ENCODE data around the gene KLHL42.
A peak's percentile ranks its signal among the peaks of the same experiment; 100 is the strongest.
"Not testable (repeated sequence)": the region's sequence is repeated elsewhere in the genome, so short reads cannot be mapped to it uniquely, and the experiment has no call there.

Gene KLHL42

GRCh38 chr12:27779920-27780611, at the start of gene KLHL42, which contains the start of gene MANSC4:
Gene KLHL42, plus strand, starts transcription at chr12:27780233. Its CDS starts 98 bp downstream, at chr12:27780331.
Gene MANSC4, minus strand, starts transcription at chr12:27780236. Its CDS starts 8,960 bp downstream, at chr12:27771276.
- peak; percentile 18 for DNase-seq (ENCODE audit: low spot score)

- DNase-seq (ENCODE audit: low spot score): no peak
Measured at GRCh38 chr12:27732281-27732680, 47.8 kb upstream of the KLHL42 start.

- peak; percentile 18 for DNase-seq (ENCODE audit: low spot score)
Measured at GRCh38 chr12:27733052-27733656, 46.9 kb upstream of the KLHL42 start.

DNA sequence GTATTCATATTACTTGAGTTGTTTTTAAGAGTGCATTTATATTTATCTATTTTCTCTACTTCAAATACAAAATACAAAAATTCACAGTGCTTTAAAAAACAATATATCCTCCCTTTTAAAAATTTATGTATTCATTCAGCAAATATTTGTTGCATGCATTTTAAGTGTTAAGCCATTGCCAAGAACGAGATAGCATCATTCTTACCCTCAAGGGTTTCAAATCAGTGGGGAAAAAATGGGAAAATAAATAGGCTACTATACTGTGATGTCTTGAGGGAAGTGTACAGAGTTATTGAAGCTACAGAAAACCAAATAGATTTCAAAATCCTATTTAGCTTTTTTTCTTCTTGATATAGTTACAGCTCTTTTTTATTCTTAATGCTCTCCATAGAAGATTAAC, 46.2 kb upstream of the KLHL42 start:
- no peak for DNase-seq (ENCODE audit: low spot score)

GRCh38 chr12:27734321-27734720, 45.7 kb upstream of the KLHL42 start:
- DNase-seq (ENCODE audit: low spot score): not testable (repeated sequence)

- DNase-seq (ENCODE audit: low spot score): no peak
Measured at GRCh38 chr12:27743601-27744000, 36.4 kb upstream of the KLHL42 start.

DNA sequence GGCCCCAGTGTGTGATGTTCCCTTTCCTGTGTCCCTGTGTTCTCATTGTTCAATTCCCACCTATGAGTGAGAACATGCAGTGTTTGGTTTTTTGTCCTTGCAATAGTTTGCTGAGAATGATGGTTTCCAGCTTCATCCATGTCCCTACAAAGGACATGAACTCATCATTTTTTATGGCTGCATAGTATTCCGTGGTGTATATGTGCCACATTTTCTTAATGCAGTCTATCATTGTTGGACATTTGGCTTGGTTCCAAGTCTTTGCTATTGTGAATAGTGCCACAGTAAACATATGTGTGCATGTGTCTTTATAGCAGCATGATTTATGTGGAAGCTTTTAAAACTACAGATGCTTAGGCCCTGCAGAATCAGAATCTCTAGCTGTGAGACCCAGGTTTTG, 34.3 kb upstream of the KLHL42 start:
- DNase-seq (ENCODE audit: low spot score): not testable (repeated sequence)

GRCh38 chr12:27747111-27747820, 32.8 kb upstream of the KLHL42 start:
- DNase-seq (ENCODE audit: low spot score): no peak

DNA sequence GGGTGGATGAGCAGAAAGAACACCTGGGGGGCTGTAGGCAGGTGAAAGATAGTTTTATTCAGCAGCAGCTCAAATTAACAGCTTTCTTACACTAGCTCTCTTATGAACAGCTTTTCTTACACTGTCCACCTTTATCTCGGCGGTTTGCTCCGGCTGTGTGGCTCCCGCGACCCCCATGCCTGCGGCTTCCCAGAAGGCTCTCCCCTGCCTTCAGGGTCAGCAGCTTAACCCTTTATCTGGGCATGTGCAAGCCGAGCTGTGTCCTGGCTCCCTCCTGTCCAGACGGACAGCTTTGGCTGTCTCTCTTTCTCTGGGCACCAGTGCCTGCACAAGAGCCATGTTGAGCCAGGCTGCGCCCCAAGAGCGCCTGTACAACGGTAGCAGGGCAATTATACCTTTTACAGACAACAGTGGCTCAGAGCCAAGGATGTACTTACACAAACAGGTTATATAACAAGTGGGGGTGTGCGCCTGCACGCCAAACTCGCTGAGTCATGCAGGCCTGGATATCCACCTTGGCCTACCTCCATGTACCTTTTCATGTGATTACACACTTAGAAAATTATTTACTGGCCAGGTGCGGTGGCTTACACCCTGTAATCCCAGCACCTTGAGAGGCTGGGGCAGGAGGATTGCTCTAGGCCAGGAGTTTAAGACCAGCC, 28.5 kb upstream of the KLHL42 start:
- no peak for DNase-seq (ENCODE audit: low spot score)

DNA sequence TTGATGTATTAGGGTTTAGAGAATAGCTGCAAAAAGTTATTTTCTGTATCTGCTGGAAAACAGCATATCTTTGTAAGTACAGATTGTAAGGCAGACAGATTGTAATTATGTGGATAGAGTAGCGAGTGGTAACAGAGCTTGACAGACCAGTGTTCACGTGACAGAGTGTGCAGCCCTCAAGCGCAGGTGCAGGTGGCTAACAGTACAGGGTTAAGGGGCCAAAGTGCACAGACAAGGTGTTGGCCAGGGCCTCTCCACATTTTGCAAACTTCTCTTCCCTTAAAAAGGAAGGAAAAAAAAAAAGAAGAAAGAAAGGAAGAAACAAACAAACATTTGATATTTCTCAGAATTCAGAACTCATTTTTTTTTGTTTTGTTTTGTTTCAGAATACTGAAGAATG, 25.2 kb upstream of the KLHL42 start:
- no peak for DNase-seq (ENCODE audit: low spot score)

- DNase-seq (ENCODE audit: low spot score): no peak
Measured at GRCh38 chr12:27756670-27757195, 23.3 kb upstream of the KLHL42 start.

- no peak for DNase-seq (ENCODE audit: low spot score)
Measured at GRCh38 chr12:27762757-27763156, 17.3 kb upstream of the KLHL42 start.

GRCh38 chr12:27766587-27766986, 13.4 kb upstream of the KLHL42 start:
- no peak for DNase-seq (ENCODE audit: low spot score)

DNA sequence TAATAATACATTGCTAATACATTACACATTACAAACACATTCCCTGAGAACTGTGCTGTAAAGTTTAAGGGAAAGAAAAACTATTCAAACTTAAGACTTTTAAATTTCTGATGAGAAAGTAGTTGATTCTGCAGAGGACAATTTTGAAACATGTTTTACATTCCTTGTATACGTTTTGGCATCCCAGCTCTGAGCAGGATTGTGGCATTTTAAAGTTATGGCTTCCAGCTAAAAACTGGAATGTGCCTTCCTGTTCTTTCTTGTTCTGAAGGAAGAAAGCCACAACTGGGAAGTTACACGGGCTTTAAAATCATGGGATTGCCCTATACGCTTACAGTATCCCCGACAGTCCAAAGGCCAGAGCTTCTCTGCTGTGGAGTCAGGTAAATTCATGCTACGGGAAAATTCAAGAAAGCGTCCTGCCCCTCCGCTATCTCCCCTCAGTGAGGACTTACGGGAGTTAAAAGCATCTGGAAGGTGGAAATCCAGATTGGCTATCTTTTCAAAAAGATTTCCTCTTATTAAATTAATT, 10.8 kb upstream of the KLHL42 start:
- DNase-seq (ENCODE audit: low spot score): no peak

DNA sequence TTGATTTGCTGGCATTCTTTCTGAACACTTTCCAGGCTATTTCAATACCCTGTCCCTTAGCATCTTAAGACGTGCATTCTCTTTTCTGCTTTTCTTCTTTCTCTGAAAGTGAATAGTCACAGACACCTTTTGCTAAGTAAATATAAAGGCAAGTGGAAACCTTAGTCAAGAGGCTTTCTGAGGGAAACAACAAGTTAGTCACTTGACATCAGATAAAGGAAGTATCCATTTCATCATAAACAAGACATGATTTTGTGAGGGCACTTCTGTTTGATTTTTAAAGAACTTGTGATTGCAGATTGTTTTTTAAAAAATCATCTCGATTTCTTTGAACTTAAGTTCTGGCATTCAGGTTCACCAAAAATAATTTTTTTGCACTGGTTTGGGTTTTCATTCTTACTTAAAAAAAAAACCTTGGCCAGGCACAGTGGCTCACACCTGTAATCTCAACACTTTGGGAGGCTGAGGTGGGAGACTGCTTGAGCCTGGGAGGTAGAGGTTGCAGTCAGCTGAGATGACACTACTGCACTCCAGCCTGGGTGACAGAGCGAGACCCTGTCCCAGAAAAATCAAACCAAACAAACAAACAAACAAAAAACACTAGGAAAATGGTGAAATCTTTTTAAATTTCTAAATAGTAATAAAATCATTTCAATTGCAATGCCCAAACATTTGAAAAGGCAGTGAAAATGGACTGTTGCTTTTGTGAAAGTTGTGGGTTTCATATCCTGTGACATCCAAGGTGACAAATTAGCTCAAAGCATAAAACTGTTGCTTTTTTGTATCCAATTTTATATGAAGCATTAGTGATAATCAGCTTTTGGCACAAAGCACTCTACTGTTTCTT, 8.3 kb upstream of the KLHL42 start:
- no peak for DNase-seq (ENCODE audit: low spot score)

- DNase-seq (ENCODE audit: low spot score): no peak
Measured at GRCh38 chr12:27772328-27773049, 7.5 kb upstream of the KLHL42 start.

DNA sequence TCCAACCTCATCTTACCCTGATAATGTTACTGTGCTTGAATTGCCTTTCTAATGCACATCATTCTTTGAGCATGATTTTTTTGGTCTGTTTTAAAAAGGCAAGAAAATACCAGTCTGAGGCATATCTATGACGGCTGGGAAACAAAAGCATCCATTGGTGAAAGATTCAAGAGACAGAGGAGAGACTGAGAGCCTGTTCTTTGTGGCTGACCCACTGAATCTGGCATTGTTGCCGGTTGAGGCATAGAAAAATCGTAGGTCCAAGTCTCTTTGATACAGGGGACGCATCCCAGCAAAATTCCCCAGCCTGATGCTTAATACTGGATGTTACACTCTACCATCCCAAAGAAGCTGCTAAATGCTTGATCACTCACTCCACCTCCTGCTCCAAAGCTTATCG, 2.9 kb upstream of the KLHL42 start:
- no peak for DNase-seq (ENCODE audit: low spot score)

DNA sequence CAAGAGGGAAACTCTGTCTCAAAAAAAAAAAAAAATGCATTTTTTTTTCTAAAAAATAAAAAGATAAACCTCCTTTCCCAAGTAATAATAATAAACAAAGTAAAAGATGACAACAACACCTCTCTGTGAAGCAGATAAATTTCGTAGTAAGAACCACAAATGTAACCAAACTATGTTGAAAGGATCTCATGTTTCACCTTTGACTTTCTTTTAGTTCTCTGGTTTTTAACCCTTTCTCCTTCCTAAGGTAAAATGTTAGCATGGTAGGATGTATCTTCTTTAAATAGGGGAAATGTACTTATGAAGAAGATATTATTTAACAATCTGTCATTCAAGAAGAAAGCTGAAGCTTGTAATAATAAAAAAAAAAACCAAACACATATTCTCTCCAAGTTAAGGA, 1.8 kb upstream of the KLHL42 start:
- no peak for DNase-seq (ENCODE audit: low spot score)

- no peak for DNase-seq (ENCODE audit: low spot score)
Measured at GRCh38 chr12:27779416-27779919, 565 bp upstream of the KLHL42 start.
